ENCODE measurements around the gene RCBTB2.
"Not testable (repeated sequence)": the region's sequence is repeated elsewhere in the genome, so short reads cannot be mapped to it uniquely, and the experiment has no call there.

The RCBTB2 gene

DNA sequence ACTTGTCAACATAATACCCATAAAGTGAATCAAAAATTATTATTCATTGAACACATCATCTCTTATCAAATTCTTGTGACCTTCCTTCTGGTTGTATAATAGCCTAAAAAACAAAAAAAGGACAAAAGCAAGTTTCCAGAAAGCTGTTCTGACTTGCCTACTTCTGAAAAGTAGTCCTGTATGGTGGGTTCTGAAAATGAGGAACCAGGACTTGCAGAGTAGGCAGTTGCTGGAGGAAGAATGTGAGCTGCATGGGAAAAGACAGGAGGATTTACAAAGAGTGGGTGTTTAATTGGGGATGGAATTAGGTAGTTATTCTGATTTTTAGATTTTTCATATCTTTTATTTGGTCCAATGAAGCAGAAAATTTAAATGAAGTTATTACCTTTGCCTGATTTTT is 56.7 kb downstream of the RCBTB2 start:
- in situ Hi-C loops (cut with HindIII; ENCODE audit: low sequenced_read_pairs), result no loop called here

DNA sequence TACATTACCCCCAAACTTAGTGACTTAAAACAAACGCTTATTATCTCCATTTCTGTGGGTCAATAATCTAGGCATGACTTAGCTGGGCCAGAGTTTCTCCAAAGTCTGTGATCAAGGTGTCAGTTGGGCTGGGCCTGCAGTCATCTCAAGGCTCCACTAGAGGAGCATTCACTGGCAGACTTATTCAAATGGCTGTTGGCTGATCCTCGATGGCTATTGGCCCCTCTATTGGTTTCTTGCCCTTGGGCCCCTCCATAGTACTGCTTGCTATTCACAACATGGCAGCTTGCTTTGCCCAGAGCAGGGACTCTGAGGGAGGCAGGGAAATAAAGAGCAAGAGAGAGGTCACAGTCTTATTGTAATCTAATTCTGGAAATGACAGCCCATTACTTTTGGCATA is 57.6 kb downstream of the RCBTB2 start:
- in situ Hi-C loops (cut with HindIII; ENCODE audit: low sequenced_read_pairs), result no loop called here

DNA sequence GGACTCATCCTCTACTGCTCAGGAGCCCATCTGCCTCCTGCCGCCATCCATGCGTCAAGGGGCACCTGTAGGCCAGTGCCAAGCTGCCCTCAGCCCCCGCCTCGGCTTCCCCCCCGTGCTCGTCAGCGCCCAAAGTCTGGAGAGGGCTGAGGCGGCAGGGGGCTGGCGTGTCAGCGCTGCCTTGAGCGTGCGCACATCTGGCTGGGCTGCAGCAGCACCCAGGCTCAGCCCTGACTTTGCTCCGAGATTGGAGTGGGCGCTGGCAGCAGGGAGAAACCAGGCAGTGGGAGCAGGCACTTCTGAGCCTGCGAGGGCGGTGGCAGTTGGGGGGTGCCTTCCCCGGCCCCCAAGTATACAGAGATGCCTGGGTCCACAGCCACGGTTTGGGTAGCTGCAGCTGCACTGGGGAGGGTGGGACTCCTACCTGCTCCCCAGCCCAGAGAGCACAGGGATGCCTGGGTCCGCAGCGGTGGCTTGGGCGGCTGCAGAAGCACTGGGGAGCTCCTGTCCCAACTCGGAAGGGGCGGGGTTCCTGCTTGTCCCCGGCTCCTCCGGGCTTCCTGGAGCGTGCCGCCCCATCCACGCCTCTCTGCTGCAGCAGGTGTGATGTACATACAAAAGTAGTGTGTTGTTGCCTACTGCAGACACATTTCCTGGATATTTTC is 75.2 kb downstream of the RCBTB2 start:
- in situ Hi-C loops (cut with HindIII; ENCODE audit: low sequenced_read_pairs), result no loop called here

DNA sequence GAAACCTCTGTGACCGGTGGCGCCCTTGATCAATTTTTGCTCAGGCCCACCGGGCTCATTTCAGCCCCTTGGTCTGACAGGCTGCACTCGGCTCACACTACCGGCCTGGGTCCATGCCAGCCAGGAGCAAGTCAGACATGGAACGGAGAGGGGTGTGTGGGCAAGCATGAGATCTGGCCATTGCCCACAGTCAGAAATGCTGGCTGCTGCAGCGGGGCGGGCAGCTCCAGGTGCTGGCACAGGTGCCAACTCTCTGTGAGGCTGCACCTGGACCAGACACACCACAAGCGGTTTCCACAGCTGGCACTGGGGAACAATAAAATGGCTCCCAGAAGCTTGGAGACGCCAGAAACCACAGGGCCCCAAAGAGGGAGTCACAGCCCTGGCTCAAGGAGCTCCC is 76.3 kb downstream of the RCBTB2 start:
- in situ Hi-C loops (cut with HindIII; ENCODE audit: low sequenced_read_pairs), result no loop called here

DNA sequence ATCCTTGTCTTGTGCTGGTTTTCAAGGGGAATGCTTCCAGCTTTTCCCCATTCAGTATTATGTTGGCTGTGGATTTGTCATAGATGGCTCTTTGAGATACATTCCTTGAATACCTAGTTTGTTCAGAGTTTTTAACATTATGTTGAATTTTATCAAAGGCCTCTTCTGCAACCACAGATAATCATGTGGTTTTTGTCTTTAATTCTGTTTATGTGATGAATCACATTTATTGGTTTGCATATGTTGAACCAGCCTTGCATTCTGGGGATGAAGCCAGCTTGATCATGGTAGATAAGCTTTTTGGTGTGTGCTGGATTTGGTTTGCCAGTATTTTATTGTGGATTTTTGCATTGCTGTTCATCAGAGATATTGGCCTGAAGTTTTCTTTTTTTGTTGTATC is 81.7 kb downstream of the RCBTB2 start:
- in situ Hi-C loops (cut with HindIII; ENCODE audit: low sequenced_read_pairs), result not testable (repeated sequence)

DNA sequence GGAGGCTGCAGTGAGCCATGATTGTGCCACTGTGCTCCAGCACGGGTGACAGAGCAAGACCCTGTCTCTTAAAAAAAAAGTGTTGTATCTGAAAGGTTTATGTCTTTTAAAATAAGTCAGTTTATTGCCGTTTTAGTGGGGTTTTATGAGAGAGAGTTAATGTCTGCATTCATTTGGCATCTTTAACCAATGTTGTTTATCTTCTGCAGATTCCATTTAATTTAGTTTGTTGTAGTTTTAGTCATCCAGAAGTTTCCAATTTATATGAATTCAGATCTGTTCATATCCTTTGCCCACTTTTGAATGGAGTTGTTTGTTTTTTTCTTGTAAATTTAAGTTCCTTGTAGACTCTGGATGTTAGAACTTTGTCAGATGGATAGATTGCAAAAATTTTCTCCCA is 83.2 kb downstream of the RCBTB2 start:
- in situ Hi-C loops (cut with HindIII; ENCODE audit: low sequenced_read_pairs), result no loop called here

DNA sequence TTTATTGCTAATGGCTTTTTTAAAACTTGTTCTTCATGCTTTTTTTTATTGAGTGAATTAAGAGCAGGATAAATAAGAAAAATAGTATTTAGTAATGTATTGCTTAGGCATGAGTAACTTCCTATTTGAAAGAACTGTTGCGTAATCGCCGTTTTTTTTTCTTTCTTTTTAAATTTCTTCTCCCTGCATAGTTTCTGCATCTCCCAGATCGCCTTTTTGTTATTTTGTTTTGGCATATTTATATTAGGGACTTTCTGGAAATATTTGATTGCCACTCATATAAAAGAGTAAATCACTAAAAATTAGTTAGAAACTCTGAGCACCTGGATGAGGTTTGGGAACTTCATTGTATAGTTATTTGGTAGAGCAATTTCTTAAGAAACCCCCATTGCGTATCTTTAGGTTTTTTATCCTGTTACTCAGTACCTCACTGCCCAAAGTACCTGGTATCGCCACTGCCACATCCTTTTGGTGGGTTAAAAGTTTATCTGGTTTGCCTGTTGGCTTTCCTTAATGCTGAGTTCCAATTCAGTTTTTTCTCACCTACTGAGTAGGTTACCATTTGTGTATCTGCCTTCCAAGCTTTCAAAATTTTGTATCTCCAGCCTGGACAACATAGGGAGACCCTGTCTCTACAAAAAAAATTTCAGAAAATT is 83.8 kb downstream of the RCBTB2 start:
- in situ Hi-C loops (cut with HindIII; ENCODE audit: low sequenced_read_pairs), result no loop called here

DNA sequence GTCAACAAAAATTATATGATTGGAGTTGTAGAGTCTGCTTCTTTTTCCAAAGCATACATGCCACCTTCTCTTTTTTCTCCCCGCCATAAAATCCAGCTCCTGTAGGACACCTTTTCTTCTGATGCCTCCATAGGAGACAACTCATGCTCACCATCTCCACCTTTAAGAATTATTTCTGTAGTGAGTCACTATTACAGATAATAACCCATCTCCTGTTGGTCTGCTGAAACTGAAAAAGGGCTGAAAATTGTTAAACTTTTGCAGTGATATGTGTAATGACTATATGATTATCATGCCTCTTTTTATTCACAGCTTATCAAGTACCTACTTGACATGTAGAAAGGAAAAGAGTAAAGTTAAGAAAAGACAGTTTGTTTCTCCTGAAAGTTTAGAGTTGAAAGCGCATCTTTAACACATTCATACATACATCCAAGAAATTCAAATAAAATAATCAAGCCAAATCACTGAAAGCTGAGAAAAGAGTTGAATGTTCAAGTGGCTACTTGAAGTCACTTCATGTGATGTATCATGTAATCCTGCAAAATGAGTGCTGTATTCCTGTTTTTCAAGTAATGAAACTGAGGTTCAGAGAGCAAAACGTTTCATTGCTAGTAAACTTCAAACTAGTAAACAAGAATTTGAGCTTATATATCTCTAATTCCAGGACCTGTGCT is 84.5 kb downstream of the RCBTB2 start:
- in situ Hi-C loops (cut with HindIII; ENCODE audit: low sequenced_read_pairs), result no loop called here

DNA sequence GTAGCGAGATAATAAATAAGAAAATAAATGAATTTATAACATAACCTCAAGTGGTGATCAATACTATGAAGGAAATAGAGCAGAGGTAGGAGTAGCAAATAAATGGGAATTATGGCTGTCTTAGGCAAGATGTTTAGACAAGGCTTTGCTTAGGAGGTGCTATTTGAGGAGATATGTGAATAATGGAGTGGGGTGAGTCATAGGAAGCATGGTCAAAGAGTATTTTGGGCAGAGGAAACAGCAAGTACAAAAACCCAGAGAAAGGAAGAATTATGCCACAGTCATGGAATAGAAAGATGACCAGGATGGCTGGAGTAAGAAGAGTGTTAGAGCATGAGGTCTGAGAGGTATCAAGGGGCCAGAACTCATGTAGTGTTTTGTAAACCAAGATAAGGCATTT is 86.4 kb downstream of the RCBTB2 start:
- in situ Hi-C loops (cut with HindIII; ENCODE audit: low sequenced_read_pairs), result no loop called here

DNA sequence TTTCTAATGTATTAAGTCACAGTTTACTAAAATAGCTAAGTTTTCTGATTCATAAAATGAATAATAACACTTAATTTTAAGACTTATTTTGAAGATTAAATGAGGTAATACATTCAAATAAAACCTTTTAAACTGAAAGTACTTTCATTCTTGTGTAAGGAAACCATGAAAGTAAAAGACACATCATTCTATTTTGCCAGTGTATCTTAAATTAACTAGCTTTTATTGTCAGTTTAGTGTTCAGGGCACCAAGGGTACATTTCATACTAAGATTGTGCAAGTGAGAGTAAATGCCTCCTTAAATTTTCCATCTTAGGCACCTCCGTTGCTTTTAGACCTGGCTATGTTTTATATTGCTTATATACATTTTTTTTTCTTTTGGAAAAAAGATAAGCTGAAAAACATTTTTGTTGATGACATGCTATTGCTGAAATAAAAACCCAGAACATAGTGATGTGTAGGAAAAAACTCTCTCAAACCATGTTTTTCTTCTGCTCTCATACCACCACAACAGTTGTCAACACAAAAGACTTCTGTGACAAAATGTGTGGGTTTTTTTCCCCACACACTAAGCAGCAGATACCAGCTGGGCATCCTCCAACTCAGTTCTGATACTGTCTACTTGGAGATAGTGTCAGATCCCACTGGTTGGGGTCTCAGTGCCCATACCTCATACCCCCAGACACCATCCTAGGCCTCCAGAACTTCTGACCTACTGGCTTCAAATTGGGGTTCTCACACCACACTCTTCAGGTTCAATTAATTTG is 89.3 kb downstream of the RCBTB2 start:
- in situ Hi-C loops (cut with HindIII; ENCODE audit: low sequenced_read_pairs), result no loop called here

Data from endothelial cell of hepatic sinusoid (primary cell).